Endothelial cell (in vitro differentiated cells): ENCODE results near the gene ARL3. TPM values are rescaled to one million over a fixed set of nuclear protein-coding genes. Genes with fewer than 3 reads are reported as not detected.
A peak's percentile ranks its signal among the peaks of the same experiment; 100 is the strongest.
"Not testable (repeated sequence)": the region's sequence is repeated elsewhere in the genome, so short reads cannot be mapped to it uniquely, and the experiment has no call there.

Experiments used
- DNase-seq: peaks from one replicate; pipeline ENCODE4 v3.0.0; 2021; ENCODE audit warnings: low spot score
- H3K27ac Mint-ChIP-seq: one replicate; pipeline ENCODE4 v1.8.0; 2021; ENCODE audit warnings: mixed read lengths, inconsistent platforms; ENCODE audit not compliant: unreplicated experiment
- H3K27me3 Mint-ChIP-seq: one replicate; pipeline ENCODE4 v1.8.0; 2021; ENCODE audit warnings: mild to moderate bottlenecking, moderate library complexity, mixed read lengths, inconsistent platforms; ENCODE audit not compliant: unreplicated experiment
- H3K36me3 Mint-ChIP-seq: one replicate; pipeline ENCODE4 v1.8.0; 2021; ENCODE audit warnings: mild to moderate bottlenecking, low read depth, mixed read lengths, inconsistent platforms; ENCODE audit not compliant: unreplicated experiment
- H3K4me1 Mint-ChIP-seq: one replicate; pipeline ENCODE4 v1.8.0; 2021; ENCODE audit warnings: mild to moderate bottlenecking, mixed read lengths, inconsistent platforms; ENCODE audit not compliant: unreplicated experiment
- H3K4me3 Mint-ChIP-seq: one replicate; pipeline ENCODE4 v1.8.0; 2021; ENCODE audit warnings: mild to moderate bottlenecking, mixed read lengths, inconsistent platforms; ENCODE audit not compliant: unreplicated experiment
- H3K9me3 Mint-ChIP-seq: one replicate; pipeline ENCODE4 v1.8.0; 2021; ENCODE audit warnings: mixed read lengths, inconsistent platforms; ENCODE audit not compliant: unreplicated experiment
- total RNA-seq: library from RNA; stranded (reverse); fragmentation: NEBNext Ultra II Directional; extraction: Animal tissue kit (Norgen Biotek cat#: 25700); gene quantifications from one replicate; pipeline ENCODE4 v1.2.1, GENCODE V29; 2021; ENCODE audit not compliant: unreplicated experiment
- TF ChIP-seq, protein P1 (sequence below): fragments of 200-600 bp; sonication (generic); IDR thresholded peaks from one replicate; pipeline ENCODE4 v1.5.0; 2021; ENCODE audit warnings: antibody characterized with exemption; ENCODE audit not compliant: unreplicated experiment

Gene ARL3
- total RNA-seq, 1 donor from 2014 or later = 9.0 TPM

DNA sequence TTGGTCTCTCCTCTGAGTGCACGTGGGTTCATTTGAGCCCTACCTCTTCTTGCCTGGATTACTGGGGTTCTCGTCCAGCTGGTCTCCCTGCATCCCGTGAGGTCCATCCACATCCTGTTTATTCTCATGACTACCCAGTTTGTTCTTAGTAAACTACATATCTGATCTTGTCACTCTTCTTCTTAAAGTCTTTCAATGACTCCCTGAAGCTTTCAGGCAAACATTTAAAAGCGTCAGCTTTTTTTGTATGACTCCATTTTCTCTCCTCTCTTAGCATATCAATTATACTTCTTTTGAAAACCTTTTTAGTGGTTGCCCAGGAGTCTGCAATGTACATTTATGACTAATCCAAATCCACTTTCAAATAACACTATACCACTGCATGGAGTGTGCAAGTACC, 7.8 kb upstream of the ARL3 start:
- Mint-ChIP-seq H3K27ac (no peak overlapping the region), H3K4me1 (peaks cover 27% of the 10 kb centered on the region), H3K9me3 (no peaks in the 10 kb centered on the region), H3K4me3 (no peak overlapping the region), H3K36me3 (peaks cover 20% of the 10 kb centered on the region), H3K27me3 (no peaks in the 10 kb centered on the region)
- no peak for DNase-seq
- TF ChIP-seq, protein P1, sequence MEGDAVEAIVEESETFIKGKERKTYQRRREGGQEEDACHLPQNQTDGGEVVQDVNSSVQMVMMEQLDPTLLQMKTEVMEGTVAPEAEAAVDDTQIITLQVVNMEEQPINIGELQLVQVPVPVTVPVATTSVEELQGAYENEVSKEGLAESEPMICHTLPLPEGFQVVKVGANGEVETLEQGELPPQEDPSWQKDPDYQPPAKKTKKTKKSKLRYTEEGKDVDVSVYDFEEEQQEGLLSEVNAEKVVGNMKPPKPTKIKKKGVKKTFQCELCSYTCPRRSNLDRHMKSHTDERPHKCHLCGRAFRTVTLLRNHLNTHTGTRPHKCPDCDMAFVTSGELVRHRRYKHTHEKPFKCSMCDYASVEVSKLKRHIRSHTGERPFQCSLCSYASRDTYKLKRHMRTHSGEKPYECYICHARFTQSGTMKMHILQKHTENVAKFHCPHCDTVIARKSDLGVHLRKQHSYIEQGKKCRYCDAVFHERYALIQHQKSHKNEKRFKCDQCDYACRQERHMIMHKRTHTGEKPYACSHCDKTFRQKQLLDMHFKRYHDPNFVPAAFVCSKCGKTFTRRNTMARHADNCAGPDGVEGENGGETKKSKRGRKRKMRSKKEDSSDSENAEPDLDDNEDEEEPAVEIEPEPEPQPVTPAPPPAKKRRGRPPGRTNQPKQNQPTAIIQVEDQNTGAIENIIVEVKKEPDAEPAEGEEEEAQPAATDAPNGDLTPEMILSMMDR = no peak

DNA sequence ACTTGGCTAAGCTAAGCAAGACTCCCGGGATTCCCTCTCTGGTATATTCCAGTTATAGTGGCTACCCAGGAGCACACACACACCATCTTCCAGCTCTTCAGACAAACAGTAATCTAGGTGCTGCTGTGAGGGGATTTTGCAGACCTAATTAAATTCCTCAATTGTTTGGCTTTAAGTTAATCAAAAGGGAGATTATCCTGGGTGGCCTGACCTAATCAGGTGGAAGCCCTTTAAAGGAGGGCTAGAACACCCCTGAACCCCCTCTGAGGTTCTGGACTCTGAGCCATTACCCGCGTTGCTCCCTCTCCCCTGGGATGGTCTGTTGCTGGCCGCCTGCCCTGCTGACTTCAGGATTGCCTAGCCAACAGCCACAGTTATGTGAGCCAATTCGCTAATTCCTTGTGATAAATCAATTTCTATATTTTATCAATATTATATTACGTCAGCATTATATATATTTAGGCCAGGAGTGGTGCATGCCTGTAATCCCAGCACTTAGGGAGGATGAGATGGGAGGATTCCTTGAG, 6.6 kb upstream of the ARL3 start:
- peaks cover 14% of the 10 kb centered on the region for H3K36me3 Mint-ChIP-seq
- H3K27ac Mint-ChIP-seq = no peak overlapping the region
- no peak overlapping the region for H3K4me3 Mint-ChIP-seq
- peaks cover 24% of the 10 kb centered on the region for H3K4me1 Mint-ChIP-seq
- no peaks in the 10 kb centered on the region for H3K27me3 Mint-ChIP-seq
- no peaks in the 10 kb centered on the region for H3K9me3 Mint-ChIP-seq
- no peak for DNase-seq
- TF ChIP-seq, protein P1 = no peak

DNA sequence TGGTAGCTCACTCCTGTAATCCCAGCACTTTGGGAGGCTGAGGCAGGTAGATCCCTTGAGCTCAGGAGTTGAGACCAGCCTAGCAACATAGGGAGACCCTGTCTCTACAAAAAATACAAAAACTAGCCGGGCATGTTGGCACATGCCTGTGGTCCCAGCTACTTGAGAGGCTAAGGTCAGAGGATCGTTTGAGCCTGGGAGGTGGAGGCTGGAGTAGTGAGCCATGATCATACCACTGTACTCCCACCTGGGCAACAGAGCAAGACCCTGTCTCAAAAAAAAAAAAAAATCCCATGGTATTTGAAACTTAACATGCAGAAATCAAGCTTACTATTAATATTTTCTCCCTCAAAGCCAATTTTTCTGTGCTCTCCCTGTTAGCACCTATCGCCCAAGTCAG, 6.1 kb upstream of the ARL3 start:
- peaks cover 24% of the 10 kb centered on the region for H3K4me1 Mint-ChIP-seq
- H3K4me3 Mint-ChIP-seq = no peak overlapping the region
- H3K27me3 Mint-ChIP-seq = no peaks in the 10 kb centered on the region
- H3K9me3 Mint-ChIP-seq = no peaks in the 10 kb centered on the region
- TF ChIP-seq, protein P1 = no peak
- DNase-seq = no peak
- H3K36me3 Mint-ChIP-seq = peaks cover 14% of the 10 kb centered on the region
- no peak overlapping the region for H3K27ac Mint-ChIP-seq

DNA sequence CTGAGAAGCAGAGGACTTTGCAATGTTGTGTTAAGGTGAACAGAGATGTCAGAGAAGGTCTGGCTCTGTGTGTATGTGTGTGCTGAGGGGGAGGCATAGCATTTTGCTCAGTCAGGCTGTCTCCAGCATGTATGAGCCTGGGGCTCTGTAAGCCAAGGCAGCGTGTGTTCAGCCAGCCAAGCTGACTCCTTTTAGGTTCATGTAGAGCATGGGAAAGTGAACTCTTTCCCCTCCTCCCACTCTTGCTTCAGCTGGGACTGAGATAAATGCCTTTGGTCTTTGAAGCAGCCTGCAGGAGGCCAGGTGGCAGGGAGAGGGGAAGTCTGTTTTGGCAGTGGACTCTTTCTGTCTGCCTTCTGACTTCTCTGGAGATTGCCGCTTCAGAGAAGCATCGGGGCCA, 4.0 kb upstream of the ARL3 start:
- no peak overlapping the region for H3K27ac Mint-ChIP-seq
- no peak for DNase-seq
- peaks cover 28% of the 10 kb centered on the region for H3K4me1 Mint-ChIP-seq
- TF ChIP-seq, protein P1 = no peak
- no peak overlapping the region for H3K4me3 Mint-ChIP-seq
- peaks cover 12% of the 10 kb centered on the region for H3K36me3 Mint-ChIP-seq
- peaks cover 5% of the 10 kb centered on the region for H3K27me3 Mint-ChIP-seq
- H3K9me3 Mint-ChIP-seq = no peaks in the 10 kb centered on the region

DNA sequence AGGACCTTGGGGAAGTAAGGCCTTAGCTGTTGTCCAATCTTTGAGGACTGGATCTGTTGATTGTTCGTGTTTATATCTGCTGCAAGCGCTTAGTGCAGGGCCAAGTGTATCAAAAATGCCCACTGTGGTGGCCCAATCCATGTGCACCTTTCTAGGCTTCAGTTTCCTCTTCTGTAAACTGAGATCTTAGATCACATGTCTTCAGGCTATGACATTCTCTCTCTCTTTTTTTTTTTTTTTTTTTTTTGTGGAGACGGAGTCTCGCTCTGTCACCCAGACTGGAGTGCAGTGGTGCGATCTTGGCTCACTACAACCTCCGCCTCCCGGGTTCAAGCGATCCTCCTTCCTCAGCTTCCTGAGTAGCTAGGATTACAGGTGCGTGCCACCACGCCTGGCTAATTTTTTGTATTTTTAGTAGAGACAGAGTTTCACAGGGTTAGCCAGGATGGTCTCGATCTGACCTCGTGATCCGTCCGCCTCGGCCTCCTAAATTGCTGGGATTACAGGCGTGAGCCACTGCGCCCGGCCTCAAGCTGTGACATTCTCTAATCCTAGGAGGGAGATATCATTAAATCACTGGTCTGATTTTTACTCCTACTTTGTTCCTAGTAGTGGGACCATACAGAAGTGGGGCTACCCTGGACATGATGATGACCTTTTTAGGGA, 2.8 kb upstream of the ARL3 start:
- not testable (repeated sequence) for H3K9me3 Mint-ChIP-seq, H3K27me3 Mint-ChIP-seq, DNase-seq
- H3K27ac Mint-ChIP-seq = peak overlapping the region; percentile 20
- peaks cover 30% of the 10 kb centered on the region for H3K4me1 Mint-ChIP-seq
- peak overlapping the region; percentile 39 for H3K4me3 Mint-ChIP-seq
- peaks cover 12% of the 10 kb centered on the region for H3K36me3 Mint-ChIP-seq
